H1 (cell line): Measurements from ENCODE around the gene HEPHL1. TPM values are rescaled to one million over a fixed set of nuclear protein-coding genes. Genes with fewer than 3 reads are reported as not detected.

ENCODE experiments used
- CTCF ChIA-PET: fragments of 300-600 bp; sonication (Branson Sonifier 250); formaldehyde crosslinking; loops from one replicate; lab custom pipeline; 2021; ENCODE audit not compliant: partially characterized antibody; lab: Charles Lee
- POLR2A ChIA-PET: fragments of 300-600 bp; sonication (Branson Sonifier 250); formaldehyde crosslinking; loops from one replicate; lab custom pipeline; 2021; ENCODE audit warnings: inconsistent platforms; ENCODE audit not compliant: partially characterized antibody; lab: Charles Lee
- DNase-seq, 2 experiments: peaks; one replicate each; pipeline versions ENCODE4 v3.0.0 to v3.0.0-alpha.2; 2010 to 2022; ENCODE audit warnings: low spot score in 2 of 2, low read depth in 1 of 2, mixed read lengths in 1 of 2
- FAIRE-seq: peaks from 2 replicates; lab custom pipeline; 2011; peaks lifted over from hg19 to GRCh38; lab: Jason Lieb, UNC
- H2AFZ ChIP-seq: 2 replicates; pipeline ENCODE4 v1.8.1; 2012; ENCODE audit warnings: low read length, inconsistent platforms
- H2AK5ac ChIP-seq: 2 replicates; pipeline ENCODE4 v1.6.1; 2013; ENCODE audit warnings: low read depth, low read length
- H2BK120ac ChIP-seq: replicated peaks from 2 replicates; pipeline ENCODE3; 2013; ENCODE audit warnings: low read depth, low read length, inconsistent platforms
- H2BK12ac ChIP-seq: 2 replicates; pipeline ENCODE4 v1.6.1; 2013; ENCODE audit warnings: low read depth, low read length
- H2BK15ac ChIP-seq: 2 replicates; pipeline ENCODE4 v1.6.1; 2013; ENCODE audit warnings: low read length
- H2BK20ac ChIP-seq: 2 replicates; pipeline ENCODE4 v1.6.1; 2013; ENCODE audit warnings: low read length
- H2BK5ac ChIP-seq: 2 replicates; pipeline ENCODE4 v1.6.1; 2013; ENCODE audit warnings: low read depth, low read length
- H3K14ac ChIP-seq: 2 replicates; pipeline ENCODE4 v1.6.1; 2013; ENCODE audit warnings: inconsistent platforms; ENCODE audit not compliant: insufficient read length
- H3K18ac ChIP-seq: 2 replicates; pipeline ENCODE4 v1.6.1; 2013; ENCODE audit warnings: low read length; ENCODE audit errors: extremely low read depth
- H3K23ac ChIP-seq: 2 replicates; pipeline ENCODE4 v1.6.1; 2013; ENCODE audit warnings: inconsistent platforms; ENCODE audit not compliant: insufficient read length
- H3K23me2 ChIP-seq: 2 replicates; pipeline ENCODE4 v1.6.1; 2013; ENCODE audit warnings: low read depth, low read length
- H3K27ac ChIP-seq: 2 replicates; pipeline ENCODE4 v1.6.1; 2011; ENCODE audit warnings: low read depth, low read length, inconsistent platforms
- H3K27me3 ChIP-seq, 4 experiments: replicated peaks in 1 of 4; 1 replicate in 1 of 4; 2 replicates in 3 of 4; pipeline versions ENCODE4 v1.6.1 to v1.8.1; 2011 to 2013; ENCODE audit warnings: low read length in 3 of 4, mild to moderate bottlenecking in 3 of 4, inconsistent platforms in 2 of 4, mixed read lengths in 2 of 4, moderate library complexity in 1 of 4; ENCODE audit not compliant: control insufficient read depth in 3 of 4, insufficient read depth in 3 of 4; ENCODE audit errors: extremely low read depth in 1 of 4
- H3K36me3 ChIP-seq, 4 experiments: 2 replicates each; pipeline versions ENCODE4 v1.6.1 to v1.8.1; 2011 to 2013; ENCODE audit warnings: mild to moderate bottlenecking in 4 of 4, low read length in 3 of 4, moderate library complexity in 2 of 4, control low read depth in 1 of 4, inconsistent platforms in 1 of 4; ENCODE audit not compliant: insufficient read depth in 4 of 4, control insufficient read depth in 2 of 4
- H3K4ac ChIP-seq: replicated peaks from 2 replicates; pipeline ENCODE3; 2013; ENCODE audit warnings: low read length, low read depth, mixed read lengths, inconsistent platforms; ENCODE audit not compliant: insufficient read length
- H3K4me1 ChIP-seq, 4 experiments: replicated peaks in 1 of 4; 1 replicate in 1 of 4; 2 replicates in 3 of 4; pipeline versions ENCODE4 v1.6.1 to v1.8.1; 2011 to 2013; ENCODE audit warnings: low read length in 3 of 4, inconsistent platforms in 2 of 4, mixed read lengths in 1 of 4; ENCODE audit not compliant: insufficient read depth in 4 of 4, control insufficient read depth in 3 of 4
- H3K4me2 ChIP-seq, 2 experiments: 2 replicates each; pipeline versions ENCODE4 v1.6.1 to v1.8.1; 2011 to 2013; ENCODE audit warnings: low read depth in 2 of 2, low read length in 2 of 2, control low read depth in 1 of 2, inconsistent platforms in 1 of 2, mild to moderate bottlenecking in 1 of 2; ENCODE audit not compliant: insufficient read depth in 1 of 2
- H3K4me3 ChIP-seq, 4 experiments: fragments of 200-600, 300-600 bp in 1 of 4; sonication (generic), shearing (Covaris generic), sonication (Bioruptor Twin) in 1 of 4; 2 replicates each; pipeline versions ENCODE4 v1.5.1 to v1.8.1; 2011 to 2016; ENCODE audit warnings: low read length in 4 of 4, low read depth in 3 of 4, control low read depth in 2 of 4, inconsistent platforms in 2 of 4, mild to moderate bottlenecking in 2 of 4, mixed read lengths in 1 of 4, moderate library complexity in 1 of 4; ENCODE audit not compliant: insufficient read depth in 2 of 4; ENCODE audit errors: extremely low read depth in 1 of 4
- H3K56ac ChIP-seq: replicated peaks from 2 replicates; pipeline ENCODE3; 2013; ENCODE audit warnings: low read depth, mild to moderate bottlenecking, mixed read lengths, low read length, inconsistent platforms; ENCODE audit not compliant: insufficient read length
- H3K79me1 ChIP-seq: 2 replicates; pipeline ENCODE4 v1.6.1; 2013; ENCODE audit warnings: low read depth, low read length, control low read depth
- H3K79me2 ChIP-seq, 2 experiments: 2 replicates each; pipeline versions ENCODE4 v1.6.1 to v1.8.1; 2012 to 2013; ENCODE audit warnings: low read length in 2 of 2, mild to moderate bottlenecking in 2 of 2, inconsistent platforms in 1 of 2; ENCODE audit not compliant: insufficient read depth in 2 of 2, control insufficient read depth in 1 of 2
- H3K9ac ChIP-seq, 4 experiments: replicated peaks in 1 of 4; 1 replicate in 1 of 4; 2 replicates in 3 of 4; pipeline versions ENCODE4 v1.6.1 to v1.8.1; 2011 to 2013; ENCODE audit warnings: low read depth in 3 of 4, low read length in 3 of 4, control low read depth in 2 of 4, mild to moderate bottlenecking in 2 of 4, moderate library complexity in 2 of 4, inconsistent platforms in 1 of 4; ENCODE audit errors: extremely low read depth in 1 of 4
- H3K9me3 ChIP-seq, 2 experiments: 2 replicates each; pipeline versions ENCODE4 v1.6.1 to v1.8.1; 2012 to 2013; ENCODE audit warnings: mild to moderate bottlenecking in 2 of 2, moderate library complexity in 2 of 2, control low read depth in 1 of 2, inconsistent platforms in 1 of 2, low read depth in 1 of 2, low read length in 1 of 2, mixed read lengths in 1 of 2; ENCODE audit not compliant: insufficient read depth in 2 of 2
- H4K20me1 ChIP-seq, 2 experiments: replicated peaks in 1 of 2; 2 replicates each; pipeline versions ENCODE3 to v1.8.1; 2011 to 2013; ENCODE audit warnings: inconsistent platforms in 2 of 2, low read length in 2 of 2, mild to moderate bottlenecking in 1 of 2; ENCODE audit not compliant: insufficient read depth in 2 of 2, control insufficient read depth in 1 of 2
- H4K5ac ChIP-seq: 2 replicates; pipeline ENCODE4 v1.6.1; 2013; ENCODE audit warnings: low read length, low read depth, mixed read lengths, inconsistent platforms; ENCODE audit not compliant: insufficient read length
- H4K8ac ChIP-seq: 2 replicates; pipeline ENCODE4 v1.8.0; 2013; ENCODE audit warnings: mild to moderate bottlenecking, moderate library complexity, low read length, inconsistent platforms; ENCODE audit not compliant: insufficient read depth; ENCODE audit errors: extremely low read depth
- H4K91ac ChIP-seq: replicated peaks from 2 replicates; pipeline ENCODE3; 2013; ENCODE audit warnings: low read length, mixed read lengths, inconsistent platforms; ENCODE audit not compliant: insufficient read length
- BRCA1 ChIP-seq: IDR thresholded peaks from 2 replicates; pipeline ENCODE4 v1.6.1; 2012; ENCODE audit warnings: low read depth, low read length, improper control_type of control experiment
- CTBP2 ChIP-seq: IDR thresholded peaks from 2 replicates; pipeline ENCODE4 v1.7.0; 2011; ENCODE audit warnings: borderline replicate concordance, mild to moderate bottlenecking, moderate library complexity, mixed read lengths, low read length; ENCODE audit not compliant: insufficient read depth, insufficient read length
- SP1 ChIP-seq: IDR thresholded peaks from 2 replicates; pipeline ENCODE4 v1.6.1; 2011; ENCODE audit warnings: low read depth, low read length
- SUZ12 ChIP-seq: fragments of 200-600 bp; sonication (generic); IDR thresholded peaks from 2 replicates; pipeline ENCODE4 v1.6.1; 2012; ENCODE audit warnings: mild to moderate bottlenecking, inconsistent platforms, low read length, moderate library complexity, mixed read lengths
- WGBS, 2 experiments: shearing (Covaris generic) in 1 of 2; methylation state at CpG; one replicate each; pipeline versions ENCODE4 v1.1.6 to v1.1.7; 2013 to 2015; ENCODE audit warnings: low lambda C conversion rate in 2 of 2, mixed read lengths in 2 of 2, inconsistent platforms in 1 of 2, low coverage in 1 of 2, missing lambda C conversion rate in 1 of 2; ENCODE audit not compliant: insufficient replicate concordance in 2 of 2, insufficient coverage in 1 of 2, insufficient read length in 1 of 2; ENCODE audit errors: extremely low coverage in 1 of 2, missing lambda C conversion rate in 1 of 2; 5-methylcytosine and 5-hydroxymethylcytosine counted together
- polyA plus RNA-seq, 7 experiments: library from polyadenylated mRNA; depleted of rRNA in 3 of 7; stranded (reverse) in 5 of 7; unstranded in 2 of 7; fragments of >200 nt in 5 of 7; fragments of 200-250 nt in 2 of 7; gene quantifications; 1 replicate in 5 of 7; 2 replicates in 1 of 7; 4 replicates in 1 of 7; pipeline versions ENCODE4 v1.2.1 to v1.2.3, GENCODE V29; 2011 to 2013; ENCODE audit warnings: missing spikeins in 2 of 7, mixed read lengths in 2 of 7
- total RNA-seq: library from RNA; stranded (reverse); fragmentation: NEBNext Ultra II Directional; extraction: Animal tissue kit (Norgen Biotek cat#: 25700); gene quantifications from 2 replicates; pipeline ENCODE4 v1.2.1, GENCODE V29; 2021
- TF ChIP-seq, protein P1 (sequence below): IDR thresholded peaks from 2 replicates; pipeline ENCODE4 v1.6.1; 2012; ENCODE audit warnings: low read length, inconsistent platforms

The HEPHL1 gene
- total and polyA plus RNA-seq, 2 of the 8 experiments (the other 6 are each of a cell fraction or from before 2014, with no cell fraction given), result 0.09 to 0.11 TPM

DNA sequence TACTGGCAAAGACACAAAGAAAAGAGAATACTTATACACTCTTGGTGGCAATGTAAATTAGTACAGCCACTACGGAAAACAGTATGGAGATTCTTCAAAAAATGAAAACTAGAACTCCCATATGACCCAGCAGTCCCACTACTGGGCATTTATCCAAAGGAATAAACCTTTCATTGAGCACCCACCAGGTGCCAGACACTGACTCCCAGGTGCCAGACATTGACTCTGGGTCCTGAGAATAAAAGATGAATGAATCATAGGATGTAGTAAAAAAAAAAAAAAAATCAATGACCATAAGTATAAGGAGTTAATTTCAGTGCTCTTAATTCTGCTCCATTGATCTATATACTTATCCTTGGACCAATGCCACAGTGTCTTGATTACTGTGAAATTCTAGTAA lies 28.2 kb downstream of the HEPHL1 start:
- Histone ChIP-seq H3K36me3 (no peaks in the 10 kb centered on the region), H2BK15ac (no peak overlapping the region), H3K27me3 (no peaks in the 10 kb centered on the region), H2AK5ac (no peak overlapping the region), H3K4me1 (no peaks in the 10 kb centered on the region), H4K91ac (no peak overlapping the region), H3K23ac (no peak overlapping the region), H3K9me3 (no peaks in the 10 kb centered on the region), H4K5ac (no peak overlapping the region), H4K8ac (no peak overlapping the region), H2BK5ac (no peak overlapping the region), H3K4me3 (no peak overlapping the region), H2AFZ (no peak overlapping the region), H3K79me1 (no peaks in the 10 kb centered on the region), H3K9ac (no peak overlapping the region), H2BK20ac (no peak overlapping the region), H3K18ac (no peak overlapping the region), H2BK120ac (no peak overlapping the region), H3K27ac (no peak overlapping the region), H3K4ac (no peak overlapping the region), H4K20me1 (no peaks in the 10 kb centered on the region), H3K23me2 (no peaks in the 10 kb centered on the region), H3K56ac (no peak overlapping the region), H3K79me2 (no peaks in the 10 kb centered on the region), H3K14ac (no peak overlapping the region), H2BK12ac (no peak overlapping the region), H3K4me2 (no peak overlapping the region)
- FAIRE-seq (no peak), DNase-seq (no peak)
- ChIA-PET POLR2A (no interaction called here), CTCF (no interaction called here)
- no peak for TF ChIP-seq CTBP2
- TF ChIP-seq SP1, result no peak
- TF ChIP-seq SUZ12, result no peak
- no peak for TF ChIP-seq BRCA1
- TF ChIP-seq, protein P1, sequence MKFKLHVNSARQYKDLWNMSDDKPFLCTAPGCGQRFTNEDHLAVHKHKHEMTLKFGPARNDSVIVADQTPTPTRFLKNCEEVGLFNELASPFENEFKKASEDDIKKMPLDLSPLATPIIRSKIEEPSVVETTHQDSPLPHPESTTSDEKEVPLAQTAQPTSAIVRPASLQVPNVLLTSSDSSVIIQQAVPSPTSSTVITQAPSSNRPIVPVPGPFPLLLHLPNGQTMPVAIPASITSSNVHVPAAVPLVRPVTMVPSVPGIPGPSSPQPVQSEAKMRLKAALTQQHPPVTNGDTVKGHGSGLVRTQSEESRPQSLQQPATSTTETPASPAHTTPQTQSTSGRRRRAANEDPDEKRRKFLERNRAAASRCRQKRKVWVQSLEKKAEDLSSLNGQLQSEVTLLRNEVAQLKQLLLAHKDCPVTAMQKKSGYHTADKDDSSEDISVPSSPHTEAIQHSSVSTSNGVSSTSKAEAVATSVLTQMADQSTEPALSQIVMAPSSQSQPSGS, result no peak
- WGBS, 2 experiments, result 94% methylated on average over 1 of the region's 1 CpG; no CpG with 5 or more reads in 1 of the 2 experiments
